GM12878 (cell line): ENCODE measurements around the gene LAMC3. TPM values are rescaled to one million over a fixed set of nuclear protein-coding genes. Genes with fewer than 3 reads are reported as not detected.

Experiments used
- ATAC-seq: fragments of 200-7000 bp; cut with Tn5 transposase; 3 replicates; pipeline ENCODE4 v1.9.1; 2020; ENCODE audit warnings: mild to moderate bottlenecking, moderate library complexity
- BruUV-seq: library from RNA; stranded (reverse); fragments of 400-500 nt; replicated peaks from 2 replicates; lab custom pipeline; 2021; lab: Mats Ljungman, UMichigan
- CTCF ChIA-PET: fragments of 300-600 bp; sonication (Branson Sonifier 250); formaldehyde crosslinking; extraction: SDS; loops from one replicate; lab custom pipeline; 2021; ENCODE audit warnings: inconsistent platforms; lab: Yijun Ruan, JAX
- POLR2A ChIA-PET: fragments of 350-600 bp; formaldehyde crosslinking; extraction: SDS; loops from one replicate; lab custom pipeline; 2021; ENCODE audit warnings: inconsistent platforms; lab: Charles Lee
- RAD21 ChIA-PET: fragments of 300-600 bp; sonication (Branson Sonifier 250); formaldehyde crosslinking; loops from one replicate; lab custom pipeline; 2023; ENCODE audit warnings: antibody characterized with exemption; ENCODE audit not compliant: unreplicated experiment; lab: Charles Lee
- SMC1A ChIA-PET: fragments of 300-600 bp; sonication (Branson Sonifier 250); formaldehyde crosslinking; loops from one replicate; lab custom pipeline; 2023; ENCODE audit not compliant: unreplicated experiment, uncharacterized antibody; lab: Charles Lee
- DNase-seq: peaks from one replicate; pipeline ENCODE4 v3.0.0-alpha.2; 2011; ENCODE audit warnings: low read depth, low spot score
- FAIRE-seq: peaks from 3 replicates; lab custom pipeline; 2011; peaks lifted over from hg19 to GRCh38; lab: Jason Lieb, UNC
- H2AFZ ChIP-seq: 2 replicates; pipeline ENCODE4 v1.6.0; 2011; ENCODE audit warnings: low read depth, low read length, control low read depth; ENCODE audit not compliant: control insufficient read depth
- H3K27ac ChIP-seq: 2 replicates; pipeline ENCODE4 v1.5.1; 2011; ENCODE audit warnings: control low read depth; ENCODE audit not compliant: control insufficient read depth, insufficient read depth
- H3K27me3 ChIP-seq, 2 experiments: replicated peaks in 1 of 2; 2 replicates each; pipeline versions ENCODE4 v1.6.0 to v1.6.1; 2011; ENCODE audit warnings: low read length in 1 of 2; ENCODE audit not compliant: control insufficient read depth in 2 of 2, insufficient read depth in 2 of 2
- H3K36me3 ChIP-seq, 2 experiments: 2 replicates each; pipeline ENCODE4 v1.5.1; 2011; ENCODE audit warnings: low read length in 1 of 2; ENCODE audit not compliant: control insufficient read depth in 2 of 2, insufficient read depth in 2 of 2
- H3K4me1 ChIP-seq: 2 replicates; pipeline ENCODE4 v1.6.1; 2011; ENCODE audit warnings: mild to moderate bottlenecking, low read length, moderate library complexity, mixed read lengths; ENCODE audit not compliant: control insufficient read depth, insufficient read depth
- H3K4me2 ChIP-seq: 2 replicates; pipeline ENCODE4 v1.6.0; 2011; ENCODE audit warnings: control low read depth; ENCODE audit not compliant: control insufficient read depth, insufficient read depth
- H3K4me3 ChIP-seq: fragments of 200-600 bp; sonication (generic); 2 replicates; pipeline ENCODE4 v1.5.1; 2016
- H3K79me2 ChIP-seq: 2 replicates; pipeline ENCODE4 v1.6.0; 2011; ENCODE audit warnings: low read length; ENCODE audit not compliant: control insufficient read depth, insufficient read depth
- H3K9ac ChIP-seq: 2 replicates; pipeline ENCODE4 v1.8.0; 2011; ENCODE audit warnings: low read length, control low read depth, mixed read lengths; ENCODE audit not compliant: control insufficient read depth, insufficient read depth
- H3K9me3 ChIP-seq: replicated peaks from 3 replicates; pipeline ENCODE4 v1.5.1; 2011; ENCODE audit warnings: mild to moderate bottlenecking, low read length; ENCODE audit not compliant: control insufficient read depth, insufficient read depth
- H4K20me1 ChIP-seq: 2 replicates; pipeline ENCODE4 v1.6.0; 2011; ENCODE audit not compliant: control insufficient read depth, insufficient read depth
- CUX1 ChIP-seq: IDR thresholded peaks from 2 replicates; pipeline ENCODE4 v1.6.1; 2012; ENCODE audit warnings: improper control_type of control experiment, low read depth, low read length; ENCODE audit not compliant: insufficient replicate concordance
- ETV6 ChIP-seq, 2 experiments: fragments of 450-650 bp in 1 of 2; IDR thresholded peaks in 1 of 2; conservative IDR thresholded peaks in 1 of 2; 2 replicates each; pipeline ENCODE4 v1.6.1; 2014; ENCODE audit warnings: antibody characterized with exemption in 1 of 2, borderline replicate concordance in 1 of 2, low read depth in 1 of 2, mild to moderate bottlenecking in 1 of 2, moderate library complexity in 1 of 2
- FOXK2 ChIP-seq: fragments of 450-650 bp; IDR thresholded peaks from 2 replicates; pipeline ENCODE4 v1.6.1; 2017; ENCODE audit warnings: mild to moderate bottlenecking, moderate library complexity
- JUND ChIP-seq: IDR thresholded peaks from 2 replicates; pipeline ENCODE4 v1.6.1; 2012; ENCODE audit warnings: low read depth, mild to moderate bottlenecking, low read length, improper control_type of control experiment, moderate library complexity
- RELA ChIP-seq: fragments of 450-650 bp; IDR thresholded peaks from 2 replicates; pipeline ENCODE4 v1.8.0; 2014; ENCODE audit warnings: borderline replicate concordance; ENCODE audit not compliant: partially characterized antibody
- WGBS: methylation state at CpG from one replicate; pipeline ENCODE4 v1.1.6; 2016; ENCODE audit warnings: low lambda C conversion rate; ENCODE audit not compliant: insufficient replicate concordance, insufficient coverage; ENCODE audit errors: missing lambda C conversion rate; 5-methylcytosine and 5-hydroxymethylcytosine counted together
- in situ Hi-C: fragments of 300-500 bp; cut with MboI; formaldehyde crosslinking; loops from 9 replicates; pipeline ENCODE4 v1.14.3; 2018; ENCODE audit warnings: mixed read lengths
- intact Hi-C: fragments of 100-400 bp; cut with micrococcal nuclease; formaldehyde crosslinking; loops from one replicate; pipeline ENCODE4 v1.14.2; 2022; ENCODE audit not compliant: unreplicated experiment
- polyA plus RNA-seq, 11 experiments: library from polyadenylated mRNA; depleted of rRNA in 4 of 11; unstranded in 6 of 11; stranded (reverse) in 5 of 11; fragments of >200 nt; fragmentation: Nextera tagmentation in 4 of 11; fragmentation: Illumina TruSeq in 1 of 11; extraction: Ambion mirVana in 4 of 11; extraction: Trizol in 1 of 11; gene quantifications; 1 replicate in 1 of 11; 2 replicates in 10 of 11; pipeline versions ENCODE4 v1.2.1 to v1.2.3, GENCODE V29; 2011 to 2016; ENCODE audit warnings: inconsistent platforms in 2 of 11, missing spikeins in 2 of 11, low read depth in 1 of 11
- total RNA-seq, 4 experiments: library from RNA; depleted of rRNA in 3 of 4; stranded (reverse); fragments of >200 nt in 3 of 4; fragmentation: Illumina TruSeq in 1 of 4; extraction: Trizol in 1 of 4; gene quantifications; 2 replicates each; pipeline versions ENCODE4 v1.2.1 to v1.2.3, GENCODE V29; 2013 to 2021

The LAMC3 gene
- total and polyA plus RNA-seq, 10 of the 15 experiments (the other 5 are each of a cell fraction or from before 2014, with no cell fraction given), result under 0.01 to 0.08 TPM; not detected in 8

DNA sequence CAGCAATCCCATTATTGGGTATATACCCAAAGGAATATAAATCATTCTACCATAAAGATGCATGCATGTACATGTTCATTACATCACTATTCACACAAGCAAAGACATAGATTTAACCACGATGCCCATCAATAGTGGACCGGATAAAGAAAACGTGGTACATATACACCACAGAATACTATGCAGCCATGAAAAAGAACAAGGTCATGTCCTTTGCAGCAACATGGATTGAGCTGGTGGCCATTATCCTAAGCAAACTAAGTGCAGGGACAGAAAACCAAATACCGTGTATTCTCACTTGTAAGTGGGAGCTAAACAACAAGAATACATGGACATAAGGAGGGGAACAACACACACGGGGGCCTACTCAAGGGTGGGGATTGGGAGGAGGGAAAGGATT, 33.8 kb upstream of the LAMC3 start:
- DNase-seq (no peak), FAIRE-seq (no peak), ATAC-seq (no peak)
- Histone ChIP-seq H3K27ac (no peak overlapping the region), H3K79me2 (no peaks in the 10 kb centered on the region), H3K36me3 (no peaks in the 10 kb centered on the region), H3K4me3 (no peak overlapping the region), H3K9me3 (no peaks in the 10 kb centered on the region), H4K20me1 (no peaks in the 10 kb centered on the region), H3K27me3 (no peaks in the 10 kb centered on the region; a peak in 1 of 4 replicates), H3K4me1 (no peaks in the 10 kb centered on the region), H3K4me2 (no peak overlapping the region), H3K9ac (no peak overlapping the region), H2AFZ (no peak overlapping the region)
- CTCF ChIA-PET, result no interaction called here
- no TSS peak for BruUV-seq
- intact Hi-C loops, result no loop called here
- POLR2A ChIA-PET, result no interaction called here
- TF ChIP-seq FOXK2 (no peak), ETV6 (conservative IDR thresholded peaks at IDR 0.05 in 1 of 2, IDR thresholded peaks at IDR 0.05 in 1 of 2; ENCODE audit: borderline replicate concordance in 1 of 2, low read depth in 1 of 2) (no peak), JUND (no peak), RELA (no peak), CUX1 (no peak)
- WGBS, result 56% methylated on average over 5 of the region's 5 CpGs
- RAD21 ChIA-PET, result no interaction called here
- in situ Hi-C loops, result no loop called here
- SMC1A ChIA-PET, result no interaction called here
